K562 (cell line): ENCODE measurements around the gene SH3BP5L. TPM values are rescaled to one million over a fixed set of nuclear protein-coding genes. Genes with fewer than 3 reads are reported as not detected.

ENCODE experiments used
- CBX2 ChIP-seq: fragments of 200-600 bp; sonication (generic); IDR thresholded peaks from one replicate; pipeline ENCODE4 v1.6.1; 2012; ENCODE audit warnings: mild to moderate bottlenecking, low read length, inconsistent platforms; ENCODE audit not compliant: insufficient read depth, poor library complexity, severe bottlenecking
- CEBPG ChIP-seq, 3 experiments: fragments of 200-800 bp in 1 of 3; sonication (Bioruptor generic) in 1 of 3; sonication (generic) in 1 of 3; formaldehyde crosslinking in 1 of 3; IDR thresholded peaks in 2 of 3; conservative IDR thresholded peaks in 1 of 3; 2 replicates each; pipeline versions ENCODE4 v1.6.1 to v1.8.0; 2016 to 2022; ENCODE audit warnings: missing compliant biosample characterization in 2 of 3, missing genetic modification characterization in 2 of 3, mild to moderate bottlenecking in 1 of 3, missing genetic modification reagents in 1 of 3
- FUS ChIP-seq: fragments of 200-400 bp; formaldehyde crosslinking; optimal IDR thresholded peaks from 2 replicates; pipeline ENCODE3; 2017; ENCODE audit warnings: low read depth, low read length
- GATAD2A ChIP-seq: fragments of 450-650 bp; IDR thresholded peaks from 2 replicates; pipeline ENCODE4 v1.6.1; 2017
- KAT2B ChIP-seq: IDR thresholded peaks from one replicate; pipeline ENCODE4 v1.6.1; 2012; ENCODE audit warnings: low read depth, mild to moderate bottlenecking, control low read depth, inconsistent platforms, low read length, moderate library complexity
- MCM7 ChIP-seq, 2 experiments: fragments of 450-650 bp; IDR thresholded peaks; 2 replicates each; pipeline ENCODE4 v1.6.1; 2016 to 2018
- POLR3G ChIP-seq: IDR thresholded peaks from 2 replicates; pipeline ENCODE4 v1.6.1; 2011; ENCODE audit not compliant: insufficient read length, insufficient replicate concordance; ENCODE audit errors: extremely low read depth
- STAT5A ChIP-seq: IDR thresholded peaks from 2 replicates; pipeline ENCODE4 v1.6.1; 2012; ENCODE audit warnings: low read length, inconsistent platforms, borderline replicate concordance
- TAF7 ChIP-seq: fragments of 450-650 bp; IDR thresholded peaks from 2 replicates; pipeline ENCODE4 v1.6.1; 2016; ENCODE audit warnings: missing genetic modification characterization, missing compliant biosample characterization
- TARDBP ChIP-seq: fragments of 450-650 bp; IDR thresholded peaks from 2 replicates; pipeline ENCODE4 v1.6.1; 2016
- polyA plus RNA-seq, 8 experiments: library from polyadenylated mRNA; depleted of rRNA in 4 of 8; stranded (reverse) in 5 of 8; unstranded in 3 of 8; fragments of >200 nt; fragmentation: Nextera tagmentation in 2 of 8; fragmentation: Illumina TruSeq in 1 of 8; extraction: Ambion mirVana in 2 of 8; extraction: Trizol in 1 of 8; gene quantifications; 2 replicates each; pipeline versions ENCODE4 v1.2.1 to v1.2.3, GENCODE V29; 2011 to 2014; ENCODE audit warnings: inconsistent platforms in 1 of 8, missing spikeins in 1 of 8
- total RNA-seq, 7 experiments: library from RNA; depleted of rRNA in 6 of 7; stranded (reverse); fragments of >200 nt in 6 of 7; fragmentation: Illumina TruSeq in 2 of 7; extraction: Trizol in 2 of 7; gene quantifications; 2 replicates each; pipeline versions ENCODE4 v1.2.1 to v1.2.3, GENCODE V29; 2011 to 2021; ENCODE audit warnings: low replicate concordance in 1 of 7
- TF ChIP-seq, protein P1 (sequence below), 2 experiments: fragments of 450-650 bp in 1 of 2; IDR thresholded peaks; 2 replicates each; pipeline ENCODE4 v1.6.1; 2011 to 2017; ENCODE audit warnings: low read depth in 2 of 2, antibody characterized with exemption in 1 of 2, borderline replicate concordance in 1 of 2, low read length in 1 of 2, mild to moderate bottlenecking in 1 of 2, mixed read lengths in 1 of 2; ENCODE audit not compliant: control insufficient read depth in 1 of 2
- TF ChIP-seq, protein P2 (sequence below): IDR thresholded peaks from 3 replicates; pipeline ENCODE4 v1.6.1; 2011; ENCODE audit warnings: borderline replicate concordance, mild to moderate bottlenecking, moderate library complexity; ENCODE audit not compliant: insufficient read length; ENCODE audit errors: extremely low read depth

Gene SH3BP5L
- total and polyA plus RNA-seq, 9 of the 15 experiments (the other 6 are each of a cell fraction or from before 2014, with no cell fraction given) = 1.9 to 26.5 (median 15.8) TPM

DNA sequence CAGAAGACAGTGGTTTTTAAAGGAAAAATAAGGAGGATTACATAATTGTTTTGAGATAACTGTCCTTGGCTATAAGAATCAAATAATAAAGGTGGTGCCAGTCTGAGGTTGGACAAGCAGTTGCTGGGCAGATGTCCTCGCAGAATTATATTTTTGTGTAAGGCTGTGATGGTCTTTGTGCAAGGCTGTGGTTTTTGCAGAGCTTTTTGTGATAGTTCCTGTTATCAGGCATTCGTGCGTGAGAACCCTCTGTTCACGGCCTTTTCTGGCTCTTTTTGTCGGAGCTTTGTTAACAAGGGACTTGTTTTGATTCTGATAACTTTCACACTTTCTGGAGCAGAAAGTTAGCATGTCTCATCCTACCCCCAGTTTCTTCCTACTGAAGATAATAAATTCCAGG, 33.4 kb downstream of the SH3BP5L start (continued):
- TF ChIP-seq, protein P1, sequence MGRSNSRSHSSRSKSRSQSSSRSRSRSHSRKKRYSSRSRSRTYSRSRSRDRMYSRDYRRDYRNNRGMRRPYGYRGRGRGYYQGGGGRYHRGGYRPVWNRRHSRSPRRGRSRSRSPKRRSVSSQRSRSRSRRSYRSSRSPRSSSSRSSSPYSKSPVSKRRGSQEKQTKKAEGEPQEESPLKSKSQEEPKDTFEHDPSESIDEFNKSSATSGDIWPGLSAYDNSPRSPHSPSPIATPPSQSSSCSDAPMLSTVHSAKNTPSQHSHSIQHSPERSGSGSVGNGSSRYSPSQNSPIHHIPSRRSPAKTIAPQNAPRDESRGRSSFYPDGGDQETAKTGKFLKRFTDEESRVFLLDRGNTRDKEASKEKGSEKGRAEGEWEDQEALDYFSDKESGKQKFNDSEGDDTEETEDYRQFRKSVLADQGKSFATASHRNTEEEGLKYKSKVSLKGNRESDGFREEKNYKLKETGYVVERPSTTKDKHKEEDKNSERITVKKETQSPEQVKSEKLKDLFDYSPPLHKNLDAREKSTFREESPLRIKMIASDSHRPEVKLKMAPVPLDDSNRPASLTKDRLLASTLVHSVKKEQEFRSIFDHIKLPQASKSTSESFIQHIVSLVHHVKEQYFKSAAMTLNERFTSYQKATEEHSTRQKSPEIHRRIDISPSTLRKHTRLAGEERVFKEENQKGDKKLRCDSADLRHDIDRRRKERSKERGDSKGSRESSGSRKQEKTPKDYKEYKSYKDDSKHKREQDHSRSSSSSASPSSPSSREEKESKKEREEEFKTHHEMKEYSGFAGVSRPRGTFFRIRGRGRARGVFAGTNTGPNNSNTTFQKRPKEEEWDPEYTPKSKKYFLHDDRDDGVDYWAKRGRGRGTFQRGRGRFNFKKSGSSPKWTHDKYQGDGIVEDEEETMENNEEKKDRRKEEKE (IDR thresholded peaks at IDR 0.05; ENCODE audit: borderline replicate concordance in 1 of 2, control insufficient read depth in 1 of 2, low read depth in 2 of 2, low read length in 1 of 2) = no peak
- TF ChIP-seq FUS (no peak), STAT5A (no peak), CBX2 (no peak), GATAD2A (no peak), TARDBP (no peak), TAF7 (tag) (no peak), MCM7 (IDR thresholded peaks at IDR 0.05) (no peak), CEBPG (CRISPR knock-in tag; IDR thresholded peaks at IDR 0.05) (no peak), CEBPG (tag; conservative IDR thresholded peaks at IDR 0.05 in 1 of 2, IDR thresholded peaks at IDR 0.05 in 1 of 2) (no peak), KAT2B (no peak), POLR3G (no peak)
- TF ChIP-seq, protein P2, sequence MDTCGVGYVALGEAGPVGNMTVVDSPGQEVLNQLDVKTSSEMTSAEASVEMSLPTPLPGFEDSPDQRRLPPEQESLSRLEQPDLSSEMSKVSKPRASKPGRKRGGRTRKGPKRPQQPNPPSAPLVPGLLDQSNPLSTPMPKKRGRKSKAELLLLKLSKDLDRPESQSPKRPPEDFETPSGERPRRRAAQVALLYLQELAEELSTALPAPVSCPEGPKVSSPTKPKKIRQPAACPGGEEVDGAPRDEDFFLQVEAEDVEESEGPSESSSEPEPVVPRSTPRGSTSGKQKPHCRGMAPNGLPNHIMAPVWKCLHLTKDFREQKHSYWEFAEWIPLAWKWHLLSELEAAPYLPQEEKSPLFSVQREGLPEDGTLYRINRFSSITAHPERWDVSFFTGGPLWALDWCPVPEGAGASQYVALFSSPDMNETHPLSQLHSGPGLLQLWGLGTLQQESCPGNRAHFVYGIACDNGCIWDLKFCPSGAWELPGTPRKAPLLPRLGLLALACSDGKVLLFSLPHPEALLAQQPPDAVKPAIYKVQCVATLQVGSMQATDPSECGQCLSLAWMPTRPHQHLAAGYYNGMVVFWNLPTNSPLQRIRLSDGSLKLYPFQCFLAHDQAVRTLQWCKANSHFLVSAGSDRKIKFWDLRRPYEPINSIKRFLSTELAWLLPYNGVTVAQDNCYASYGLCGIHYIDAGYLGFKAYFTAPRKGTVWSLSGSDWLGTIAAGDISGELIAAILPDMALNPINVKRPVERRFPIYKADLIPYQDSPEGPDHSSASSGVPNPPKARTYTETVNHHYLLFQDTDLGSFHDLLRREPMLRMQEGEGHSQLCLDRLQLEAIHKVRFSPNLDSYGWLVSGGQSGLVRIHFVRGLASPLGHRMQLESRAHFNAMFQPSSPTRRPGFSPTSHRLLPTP = no peak
